ENCODE results near the gene PGD.
A peak's percentile ranks its signal among the peaks of the same experiment; 100 is the strongest.

Gene PGD

GRCh38 chr1:10384219-10384618 is 14.6 kb upstream of the PGD start:
- Histone ChIP-seq H3K9ac (ENCODE audit: low read depth, low read length) (no peak overlapping the region), H3K4me2 (ENCODE audit: insufficient read depth, low read length) (no peak overlapping the region), H2AFZ (ENCODE audit: low read depth, low read length) (no peak overlapping the region), H3K27ac (ENCODE audit: low read length) (no peak overlapping the region), H3K36me3 (ENCODE audit: insufficient read depth, low read length) (no peaks in the 10 kb centered on the region), H3K4me1 (ENCODE audit: insufficient read depth, low read length) (peaks cover 23% of the 10 kb centered on the region), H3K9me3 (ENCODE audit: insufficient read depth, low read length, severe bottlenecking) (no peaks in the 10 kb centered on the region), H4K20me1 (ENCODE audit: insufficient read depth, low read length) (no peaks in the 10 kb centered on the region), H3K79me2 (ENCODE audit: insufficient read depth, low read length) (no peaks in the 10 kb centered on the region), H3K4me3 (ENCODE audit: low read depth in 1 of 2, low read length in 2 of 2) (no peak overlapping the region), H3K27me3 (ENCODE audit: insufficient read depth, low read length, poor library complexity) (no peaks in the 10 kb centered on the region)
- DNase-seq (no peak), ATAC-seq (ENCODE audit: insufficient read depth, low read depth) (no peak)
- TF ChIP-seq EZH2 (IDR thresholded peaks at IDR 0.05; ENCODE audit: borderline replicate concordance, low read depth, low read length, severe bottlenecking) = no peak
- TF ChIP-seq CTCF (IDR thresholded peaks at IDR 0.05; ENCODE audit: borderline replicate concordance, extremely low read depth, low read length, poor library complexity, severe bottlenecking) = no peak

GRCh38 chr1:10386761-10387676 is 11.8 kb upstream of the PGD start:
- Histone ChIP-seq H3K27ac (ENCODE audit: low read length) (peak overlapping the region; percentile 72), H3K9ac (ENCODE audit: low read depth, low read length) (peak overlapping the region; percentile 43), H2AFZ (ENCODE audit: low read depth, low read length) (peak overlapping the region; percentile 71), H3K27me3 (ENCODE audit: insufficient read depth, low read length, poor library complexity) (no peaks in the 10 kb centered on the region), H3K36me3 (ENCODE audit: insufficient read depth, low read length) (no peaks in the 10 kb centered on the region), H3K4me3 (ENCODE audit: low read depth in 1 of 2, low read length in 2 of 2) (peak overlapping the region in 1 of 2 experiments; percentile 48; a peak in 2 of 4 replicates), H3K79me2 (ENCODE audit: insufficient read depth, low read length) (no peaks in the 10 kb centered on the region), H3K4me2 (ENCODE audit: insufficient read depth, low read length) (peak overlapping the region; percentile 66), H3K4me1 (ENCODE audit: insufficient read depth, low read length) (peaks cover 23% of the 10 kb centered on the region), H4K20me1 (ENCODE audit: insufficient read depth, low read length) (no peaks in the 10 kb centered on the region), H3K9me3 (ENCODE audit: insufficient read depth, low read length, severe bottlenecking) (no peaks in the 10 kb centered on the region)
- no peak for DNase-seq
- ATAC-seq (ENCODE audit: insufficient read depth, low read depth) = no peak
- no peak for TF ChIP-seq CTCF (IDR thresholded peaks at IDR 0.05; ENCODE audit: borderline replicate concordance, extremely low read depth, low read length, poor library complexity, severe bottlenecking)
- TF ChIP-seq EZH2 (IDR thresholded peaks at IDR 0.05; ENCODE audit: borderline replicate concordance, low read depth, low read length, severe bottlenecking) = no peak

- Histone ChIP-seq H4K20me1 (ENCODE audit: insufficient read depth, low read length) (no peaks in the 10 kb centered on the region), H3K27me3 (ENCODE audit: insufficient read depth, low read length, poor library complexity) (no peaks in the 10 kb centered on the region), H3K79me2 (ENCODE audit: insufficient read depth, low read length) (no peaks in the 10 kb centered on the region), H3K36me3 (ENCODE audit: insufficient read depth, low read length) (no peaks in the 10 kb centered on the region), H3K27ac (ENCODE audit: low read length) (peak overlapping the region; percentile 72), H3K4me3 (ENCODE audit: low read depth in 1 of 2, low read length in 2 of 2) (peak overlapping the region in 1 of 2 experiments; percentile 48; a peak in 3 of 4 replicates), H3K9me3 (ENCODE audit: insufficient read depth, low read length, severe bottlenecking) (no peaks in the 10 kb centered on the region), H3K4me1 (ENCODE audit: insufficient read depth, low read length) (peaks cover 23% of the 10 kb centered on the region), H3K9ac (ENCODE audit: low read depth, low read length) (peak overlapping the region; percentile 43), H3K4me2 (ENCODE audit: insufficient read depth, low read length) (peak overlapping the region; percentile 66), H2AFZ (ENCODE audit: low read depth, low read length) (peak overlapping the region; percentile 71)
- DNase-seq (peak; percentile 43), ATAC-seq (ENCODE audit: insufficient read depth, low read depth) (peak; percentile 85)
- TF ChIP-seq EZH2 (IDR thresholded peaks at IDR 0.05; ENCODE audit: borderline replicate concordance, low read depth, low read length, severe bottlenecking) (no peak), CTCF (IDR thresholded peaks at IDR 0.05; ENCODE audit: borderline replicate concordance, extremely low read depth, low read length, poor library complexity, severe bottlenecking) (no peak)
These were observed 11.0 kb upstream of the PGD start for GRCh38 chr1:10387677-10388386.
